ENCODE data around the gene CDC14C.
"Not testable (repeated sequence)": the region's sequence is repeated elsewhere in the genome, so short reads cannot be mapped to it uniquely, and the experiment has no call there.

DNA sequence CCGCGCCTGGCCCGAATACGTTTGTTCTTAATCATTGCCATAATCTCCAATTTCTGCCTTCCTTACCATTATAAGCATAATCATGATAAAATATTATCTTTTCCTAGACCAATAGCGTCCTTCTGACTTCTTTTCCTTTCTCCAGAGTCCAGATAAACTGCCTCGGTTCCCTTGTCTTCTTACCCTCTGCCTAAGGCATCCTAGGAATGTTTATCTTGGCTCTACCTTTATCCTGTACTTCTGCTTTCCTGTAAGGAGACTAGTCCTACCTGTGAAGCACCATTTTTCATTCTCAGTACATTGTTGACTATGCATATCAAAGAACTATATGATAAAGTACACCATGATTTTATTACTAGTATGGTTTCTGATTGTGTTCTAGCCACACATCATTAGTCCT, 18.7 kb upstream of the CDC14C start:
- TF ChIP-seq, protein P1, sequence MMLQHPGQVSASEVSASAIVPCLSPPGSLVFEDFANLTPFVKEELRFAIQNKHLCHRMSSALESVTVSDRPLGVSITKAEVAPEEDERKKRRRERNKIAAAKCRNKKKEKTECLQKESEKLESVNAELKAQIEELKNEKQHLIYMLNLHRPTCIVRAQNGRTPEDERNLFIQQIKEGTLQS (IDR thresholded peaks at IDR 0.05) = not testable (repeated sequence)
- TF ChIP-seq RAD21 (IDR thresholded peaks at IDR 0.05; ENCODE audit: low read depth); SIN3A (IDR thresholded peaks at IDR 0.05; ENCODE audit: low read depth); EZH2 (IDR thresholded peaks at IDR 0.05); POLR2AphosphoS5 (IDR thresholded peaks at IDR 0.05; ENCODE audit: low read depth, low read length); CBX3 (IDR thresholded peaks at IDR 0.05; ENCODE audit: low read depth): not testable (repeated sequence)
- TF ChIP-seq, protein P2, sequence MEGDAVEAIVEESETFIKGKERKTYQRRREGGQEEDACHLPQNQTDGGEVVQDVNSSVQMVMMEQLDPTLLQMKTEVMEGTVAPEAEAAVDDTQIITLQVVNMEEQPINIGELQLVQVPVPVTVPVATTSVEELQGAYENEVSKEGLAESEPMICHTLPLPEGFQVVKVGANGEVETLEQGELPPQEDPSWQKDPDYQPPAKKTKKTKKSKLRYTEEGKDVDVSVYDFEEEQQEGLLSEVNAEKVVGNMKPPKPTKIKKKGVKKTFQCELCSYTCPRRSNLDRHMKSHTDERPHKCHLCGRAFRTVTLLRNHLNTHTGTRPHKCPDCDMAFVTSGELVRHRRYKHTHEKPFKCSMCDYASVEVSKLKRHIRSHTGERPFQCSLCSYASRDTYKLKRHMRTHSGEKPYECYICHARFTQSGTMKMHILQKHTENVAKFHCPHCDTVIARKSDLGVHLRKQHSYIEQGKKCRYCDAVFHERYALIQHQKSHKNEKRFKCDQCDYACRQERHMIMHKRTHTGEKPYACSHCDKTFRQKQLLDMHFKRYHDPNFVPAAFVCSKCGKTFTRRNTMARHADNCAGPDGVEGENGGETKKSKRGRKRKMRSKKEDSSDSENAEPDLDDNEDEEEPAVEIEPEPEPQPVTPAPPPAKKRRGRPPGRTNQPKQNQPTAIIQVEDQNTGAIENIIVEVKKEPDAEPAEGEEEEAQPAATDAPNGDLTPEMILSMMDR (IDR thresholded peaks at IDR 0.05 in 2 of 3, conservative IDR thresholded peaks at IDR 0.05 in 1 of 3; ENCODE audit: borderline replicate concordance in 1 of 3, insufficient read depth in 1 of 3, low read depth in 2 of 3, low read length in 2 of 3) = not testable (repeated sequence)
